Thyroid gland (tissue), 4 donors: ENCODE data around the gene ARL17B.

Experiments
- CTCF ChIP-seq, 6 experiments: fragments of 200-600 bp in 3 of 6; fragments of 450-650 bp in 3 of 6; sonication (generic) in 3 of 6; IDR thresholded peaks; one replicate each; pipeline ENCODE4 v1.5.1; 2016 to 2019; ENCODE audit warnings: antibody characterized with exemption in 6 of 6, mild to moderate bottlenecking in 2 of 6, inconsistent platforms in 1 of 6, moderate library complexity in 1 of 6
- POLR2A ChIP-seq, 2 donors: fragments of 450-650 bp; IDR thresholded peaks; one replicate each; pipeline ENCODE4 v1.6.1; 2017; ENCODE audit warnings: antibody characterized with exemption in 2 of 2, mild to moderate bottlenecking in 2 of 2, moderate library complexity in 1 of 2

- TF ChIP-seq CTCF (IDR thresholded peaks at IDR 0.05) (no peak), POLR2A (IDR thresholded peaks at IDR 0.05) (no peak)
Measured at GRCh38 chr17:46264456-46265198, 96.9 kb downstream of the ARL17B start.
